Astrocyte (in vitro differentiated cells and primary cell): ENCODE measurements around the gene NOPCHAP1. TPM values are rescaled to one million over a fixed set of nuclear protein-coding genes. Genes with fewer than 3 reads are reported as not detected.

Experiments
- DNase-seq: peaks from one replicate; pipeline ENCODE4 v3.0.0-alpha.2; 2010; ENCODE audit warnings: low read depth
- FAIRE-seq: peaks from 2 replicates; lab custom pipeline; 2011; peaks lifted over from hg19 to GRCh38; lab: Jason Lieb, UNC
- H2AFZ ChIP-seq: 2 replicates; pipeline ENCODE4 v1.6.0; 2012; ENCODE audit warnings: low read depth, low read length, inconsistent platforms
- H3K27ac ChIP-seq: 2 replicates; pipeline ENCODE4 v1.5.1; 2011; ENCODE audit warnings: low read depth, low read length, inconsistent platforms
- H3K27me3 ChIP-seq: 2 replicates; pipeline ENCODE4 v1.6.0; 2011; ENCODE audit warnings: low read length, inconsistent platforms; ENCODE audit not compliant: insufficient read depth
- H3K36me3 ChIP-seq: 2 replicates; pipeline ENCODE4 v1.5.1; 2011; ENCODE audit warnings: low read length, inconsistent platforms; ENCODE audit not compliant: insufficient read depth
- H3K4me1 ChIP-seq: 2 replicates; pipeline ENCODE4 v1.5.1; 2011; ENCODE audit warnings: low read length, inconsistent platforms; ENCODE audit not compliant: insufficient read depth
- H3K4me2 ChIP-seq: 2 replicates; pipeline ENCODE4 v1.6.0; 2012; ENCODE audit warnings: low read length, inconsistent platforms
- H3K4me3 ChIP-seq: 2 replicates; pipeline ENCODE4 v1.5.1; 2011; ENCODE audit warnings: low read depth, mild to moderate bottlenecking, low read length, inconsistent platforms; ENCODE audit not compliant: insufficient read depth
- H3K79me2 ChIP-seq: 2 replicates; pipeline ENCODE4 v1.6.0; 2012; ENCODE audit warnings: mild to moderate bottlenecking, low read length, inconsistent platforms; ENCODE audit not compliant: insufficient read depth
- H3K9ac ChIP-seq: 2 replicates; pipeline ENCODE4 v1.6.0; 2012; ENCODE audit warnings: mild to moderate bottlenecking, low read length, inconsistent platforms
- H3K9me3 ChIP-seq: 2 replicates; pipeline ENCODE4 v1.5.1; 2012; ENCODE audit warnings: low read depth, mild to moderate bottlenecking, low read length, inconsistent platforms; ENCODE audit not compliant: insufficient read depth
- H4K20me1 ChIP-seq: 2 replicates; pipeline ENCODE4 v1.6.0; 2012; ENCODE audit warnings: low read length, inconsistent platforms; ENCODE audit not compliant: insufficient read depth
- H3K27ac Mint-ChIP-seq: one replicate; pipeline ENCODE4 v1.8.0; 2021; ENCODE audit warnings: mild to moderate bottlenecking, mixed read lengths; ENCODE audit not compliant: unreplicated experiment
- H3K27me3 Mint-ChIP-seq: one replicate; pipeline ENCODE4 v1.8.0; 2021; ENCODE audit warnings: low read depth, mixed read lengths; ENCODE audit not compliant: unreplicated experiment
- H3K36me3 Mint-ChIP-seq: one replicate; pipeline ENCODE4 v1.8.0; 2021; ENCODE audit warnings: low read depth, mixed read lengths; ENCODE audit not compliant: unreplicated experiment
- H3K4me1 Mint-ChIP-seq: one replicate; pipeline ENCODE4 v1.8.0; 2021; ENCODE audit warnings: low read depth, mixed read lengths; ENCODE audit not compliant: unreplicated experiment
- H3K4me3 Mint-ChIP-seq: one replicate; pipeline ENCODE4 v1.8.0; 2021; ENCODE audit warnings: mild to moderate bottlenecking, moderate library complexity, mixed read lengths; ENCODE audit not compliant: unreplicated experiment
- H3K9me3 Mint-ChIP-seq: one replicate; pipeline ENCODE4 v1.8.0; 2021; ENCODE audit warnings: mild to moderate bottlenecking, mixed read lengths; ENCODE audit not compliant: unreplicated experiment
- EZH2 ChIP-seq: IDR thresholded peaks from 2 replicates; pipeline ENCODE4 v1.6.1; 2012; ENCODE audit warnings: mild to moderate bottlenecking, low read length, inconsistent platforms; ENCODE audit not compliant: insufficient read depth
- total RNA-seq: library from RNA; stranded (reverse); gene quantifications from 2 replicates; pipeline ENCODE4 v1.2.1, GENCODE V29; 2021
- TF ChIP-seq, protein P1 (sequence below): IDR thresholded peaks from 2 replicates; pipeline ENCODE4 v1.5.1; 2011; ENCODE audit warnings: low read depth, mild to moderate bottlenecking, inconsistent platforms, low read length, moderate library complexity; ENCODE audit not compliant: insufficient read depth

NOPCHAP1 gene
- total RNA-seq, 1 donor from 2014 or later, result 26.8 TPM

GRCh38 chr12:105018776-105019175 is 32.7 kb downstream of the NOPCHAP1 start:
- Histone ChIP-seq H3K36me3 (no peaks in the 10 kb centered on the region), H3K27me3 (no peaks in the 10 kb centered on the region), H3K9me3 (no peaks in the 10 kb centered on the region), H3K4me1 (no peaks in the 10 kb centered on the region), H3K27ac (no peak overlapping the region), H3K4me2 (no peak overlapping the region), H2AFZ (no peak overlapping the region), H3K4me3 (no peak overlapping the region), H4K20me1 (peaks cover 6% of the 10 kb centered on the region), H3K79me2 (no peaks in the 10 kb centered on the region), H3K9ac (no peak overlapping the region)
- Mint-ChIP-seq H3K9me3 (peaks cover under 1% of the 10 kb centered on the region), H3K27ac (no peak overlapping the region), H3K4me3 (no peak overlapping the region), H3K4me1 (peaks cover 9% of the 10 kb centered on the region), H3K36me3 (peaks cover 21% of the 10 kb centered on the region), H3K27me3 (no peaks in the 10 kb centered on the region)
- TF ChIP-seq EZH2, result no peak
- TF ChIP-seq, protein P1, sequence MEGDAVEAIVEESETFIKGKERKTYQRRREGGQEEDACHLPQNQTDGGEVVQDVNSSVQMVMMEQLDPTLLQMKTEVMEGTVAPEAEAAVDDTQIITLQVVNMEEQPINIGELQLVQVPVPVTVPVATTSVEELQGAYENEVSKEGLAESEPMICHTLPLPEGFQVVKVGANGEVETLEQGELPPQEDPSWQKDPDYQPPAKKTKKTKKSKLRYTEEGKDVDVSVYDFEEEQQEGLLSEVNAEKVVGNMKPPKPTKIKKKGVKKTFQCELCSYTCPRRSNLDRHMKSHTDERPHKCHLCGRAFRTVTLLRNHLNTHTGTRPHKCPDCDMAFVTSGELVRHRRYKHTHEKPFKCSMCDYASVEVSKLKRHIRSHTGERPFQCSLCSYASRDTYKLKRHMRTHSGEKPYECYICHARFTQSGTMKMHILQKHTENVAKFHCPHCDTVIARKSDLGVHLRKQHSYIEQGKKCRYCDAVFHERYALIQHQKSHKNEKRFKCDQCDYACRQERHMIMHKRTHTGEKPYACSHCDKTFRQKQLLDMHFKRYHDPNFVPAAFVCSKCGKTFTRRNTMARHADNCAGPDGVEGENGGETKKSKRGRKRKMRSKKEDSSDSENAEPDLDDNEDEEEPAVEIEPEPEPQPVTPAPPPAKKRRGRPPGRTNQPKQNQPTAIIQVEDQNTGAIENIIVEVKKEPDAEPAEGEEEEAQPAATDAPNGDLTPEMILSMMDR, result no peak
- DNase-seq (no peak), FAIRE-seq (no peak)

GRCh38 chr12:105020241-105020962 is 34.3 kb downstream of the NOPCHAP1 start:
- Histone ChIP-seq H4K20me1 (peaks cover 6% of the 10 kb centered on the region), H3K4me2 (no peak overlapping the region), H3K27ac (no peak overlapping the region), H3K79me2 (no peaks in the 10 kb centered on the region), H2AFZ (no peak overlapping the region), H3K4me1 (no peaks in the 10 kb centered on the region), H3K4me3 (no peak overlapping the region), H3K36me3 (peaks cover 7% of the 10 kb centered on the region), H3K27me3 (no peaks in the 10 kb centered on the region), H3K9ac (no peak overlapping the region), H3K9me3 (no peaks in the 10 kb centered on the region)
- Mint-ChIP-seq H3K9me3 (no peaks in the 10 kb centered on the region), H3K36me3 (peaks cover 20% of the 10 kb centered on the region), H3K27ac (no peak overlapping the region), H3K4me3 (no peak overlapping the region), H3K4me1 (no peaks in the 10 kb centered on the region), H3K27me3 (no peaks in the 10 kb centered on the region)
- TF ChIP-seq, protein P1, result no peak
- no peak for TF ChIP-seq EZH2
- FAIRE-seq (no peak), DNase-seq (no peak)

- Histone ChIP-seq H3K27ac (no peak overlapping the region), H3K4me1 (no peaks in the 10 kb centered on the region), H3K4me3 (no peak overlapping the region), H3K9me3 (no peaks in the 10 kb centered on the region), H3K4me2 (no peak overlapping the region), H4K20me1 (peaks cover 6% of the 10 kb centered on the region), H3K27me3 (no peaks in the 10 kb centered on the region), H3K9ac (no peak overlapping the region), H3K36me3 (peaks cover 17% of the 10 kb centered on the region), H2AFZ (no peak overlapping the region), H3K79me2 (no peaks in the 10 kb centered on the region)
- DNase-seq, result no peak
- no peaks in the 10 kb centered on the region for H3K4me1 Mint-ChIP-seq
- H3K36me3 Mint-ChIP-seq, result peaks cover 29% of the 10 kb centered on the region
- H3K27me3 Mint-ChIP-seq, result no peaks in the 10 kb centered on the region
- H3K27ac Mint-ChIP-seq, result no peak overlapping the region
- no peak for FAIRE-seq
- TF ChIP-seq, protein P1, result no peak
- no peak for TF ChIP-seq EZH2
- peak overlapping the region; percentile 50 for H3K4me3 Mint-ChIP-seq
- no peaks in the 10 kb centered on the region for H3K9me3 Mint-ChIP-seq
Observed at GRCh38 chr12:105024928-105025327, 38.8 kb downstream of the NOPCHAP1 start.
